Keratinocyte (primary cell): ENCODE results near the gene PRRG1. TPM values are rescaled to one million over a fixed set of nuclear protein-coding genes. Genes with fewer than 3 reads are reported as not detected.

Experiments
- DNase-seq: peaks from one replicate; pipeline ENCODE4 v3.0.0-alpha.2; 2011; ENCODE audit warnings: low read depth, missing footprints, low spot score
- FAIRE-seq: peaks from 2 replicates; lab custom pipeline; 2011; peaks lifted over from hg19 to GRCh38; lab: Jason Lieb, UNC
- H2AFZ ChIP-seq: 2 replicates; pipeline ENCODE4 v1.6.0; 2012; ENCODE audit warnings: low read length, control low read depth, inconsistent platforms; ENCODE audit not compliant: control insufficient read depth
- H3K27ac ChIP-seq: 2 replicates; pipeline ENCODE4 v1.5.1; 2011; ENCODE audit warnings: low read length; ENCODE audit not compliant: control insufficient read depth, insufficient read depth
- H3K27me3 ChIP-seq: 3 replicates; pipeline ENCODE4 v1.6.0; 2011; ENCODE audit warnings: low read length; ENCODE audit not compliant: control insufficient read depth, insufficient read depth; ENCODE audit errors: extremely low read depth
- H3K36me3 ChIP-seq, 2 experiments: 2 replicates in 1 of 2; 3 replicates in 1 of 2; pipeline ENCODE4 v1.5.1; 2011; ENCODE audit warnings: low read length in 2 of 2, mild to moderate bottlenecking in 1 of 2; ENCODE audit not compliant: control insufficient read depth in 2 of 2, insufficient read depth in 2 of 2; ENCODE audit errors: extremely low read depth in 1 of 2
- H3K4me1 ChIP-seq: 3 replicates; pipeline ENCODE4 v1.5.1; 2011; ENCODE audit warnings: low read length; ENCODE audit not compliant: control insufficient read depth, insufficient read depth; ENCODE audit errors: extremely low read depth
- H3K4me2 ChIP-seq: 3 replicates; pipeline ENCODE4 v1.6.0; 2011; ENCODE audit warnings: low read depth, low read length; ENCODE audit not compliant: control insufficient read depth, insufficient read depth; ENCODE audit errors: extremely low read depth
- H3K4me3 ChIP-seq, 3 experiments: fragments of 200-600 bp in 1 of 3; sonication (generic) in 1 of 3; 2 replicates in 2 of 3; 3 replicates in 1 of 3; pipeline ENCODE4 v1.5.1; 2011 to 2016; ENCODE audit warnings: low read length in 3 of 3, mild to moderate bottlenecking in 3 of 3, control low read depth in 2 of 3, inconsistent platforms in 1 of 3, low read depth in 1 of 3, mixed read lengths in 1 of 3, mixed run types in 1 of 3, moderate library complexity in 1 of 3; ENCODE audit not compliant: control insufficient read depth in 2 of 3, insufficient read depth in 2 of 3; ENCODE audit errors: extremely low read depth in 1 of 3
- H3K79me2 ChIP-seq: 2 replicates; pipeline ENCODE4 v1.6.0; 2012; ENCODE audit warnings: low read length; ENCODE audit not compliant: control insufficient read depth, insufficient read depth
- H3K9ac ChIP-seq: 3 replicates; pipeline ENCODE4 v1.6.0; 2011; ENCODE audit warnings: low read length; ENCODE audit not compliant: control insufficient read depth, insufficient read depth; ENCODE audit errors: extremely low read depth
- H3K9me1 ChIP-seq: 3 replicates; pipeline ENCODE4 v1.6.0; 2011; ENCODE audit warnings: low read length; ENCODE audit not compliant: control insufficient read depth, insufficient read depth; ENCODE audit errors: extremely low read depth
- H3K9me3 ChIP-seq: 2 replicates; pipeline ENCODE4 v1.5.1; 2012; ENCODE audit warnings: low read depth, low read length; ENCODE audit not compliant: control insufficient read depth
- H4K20me1 ChIP-seq: 3 replicates; pipeline ENCODE4 v1.6.0; 2011; ENCODE audit warnings: low read length; ENCODE audit not compliant: control insufficient read depth, insufficient read depth; ENCODE audit errors: extremely low read depth
- EZH2 ChIP-seq: IDR thresholded peaks from one replicate; pipeline ENCODE4 v1.6.1; 2012; ENCODE audit warnings: inconsistent platforms, mild to moderate bottlenecking, low read length, moderate library complexity
- dilution Hi-C: fragments of 300-500 bp; cut with MboI; formaldehyde crosslinking; loops from one replicate; pipeline ENCODE4 v1.7.0; 2020; ENCODE audit warnings: low sequenced_read_pairs; ENCODE audit not compliant: extremely low pct_ligation_motif_present
- polyA plus RNA-seq, 5 experiments: library from polyadenylated mRNA; depleted of rRNA in 3 of 5; stranded (reverse) in 3 of 5; stranded (forward) in 1 of 5; unstranded in 1 of 5; fragments of >200 nt; gene quantifications; 1 replicate in 1 of 5; 2 replicates in 3 of 5; 3 replicates in 1 of 5; pipeline versions ENCODE4 v1.2.1 to v1.2.3, GENCODE V29; 2011 to 2012; ENCODE audit warnings: missing spikeins in 2 of 5, low read depth in 1 of 5, low replicate concordance in 1 of 5
- TF ChIP-seq, protein P1 (sequence below), 3 experiments: IDR thresholded peaks in 1 of 3; conservative IDR thresholded peaks in 1 of 3; optimal IDR thresholded peaks in 1 of 3; 2 replicates in 2 of 3; 3 replicates in 1 of 3; pipeline versions ENCODE3 to v1.5.1; 2011; ENCODE audit warnings: low read length in 3 of 3, mild to moderate bottlenecking in 3 of 3, moderate library complexity in 2 of 3, control low read depth in 1 of 3, inconsistent platforms in 1 of 3; ENCODE audit not compliant: insufficient read depth in 2 of 3; ENCODE audit errors: extremely low read depth in 1 of 3

Gene PRRG1
- polyA plus RNA-seq, 1 donor (not counting 4 experiments of a cell fraction or from before 2014, with no cell fraction given) = 29.2 TPM

DNA sequence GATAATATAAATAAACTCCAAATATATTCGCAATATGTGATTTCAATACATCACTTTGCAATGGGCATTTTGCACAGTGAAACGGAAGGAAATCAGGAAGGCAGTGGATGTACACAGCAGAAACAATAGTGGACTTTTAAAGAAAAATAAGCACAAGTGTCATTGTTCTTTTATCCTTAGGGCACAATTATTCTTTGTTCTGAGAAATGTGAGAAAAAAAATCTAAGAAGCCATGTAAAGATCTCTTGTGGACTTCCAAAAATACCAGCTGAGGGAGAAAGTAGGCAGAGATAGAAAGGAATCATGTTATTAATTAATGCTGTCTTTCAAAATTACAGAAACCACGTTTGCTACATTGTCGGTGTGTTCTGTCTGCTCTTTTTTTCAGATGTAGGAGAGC, 17.6 kb upstream of the PRRG1 start:
- Histone ChIP-seq H3K9me1 (no peaks in the 10 kb centered on the region), H4K20me1 (no peaks in the 10 kb centered on the region), H3K4me1 (no peaks in the 10 kb centered on the region), H3K27me3 (no peaks in the 10 kb centered on the region), H3K27ac (no peak overlapping the region), H2AFZ (no peak overlapping the region), H3K79me2 (no peaks in the 10 kb centered on the region), H3K36me3 (no peaks in the 10 kb centered on the region), H3K9ac (no peak overlapping the region), H3K4me2 (no peak overlapping the region), H3K9me3 (no peaks in the 10 kb centered on the region), H3K4me3 (no peak overlapping the region)
- DNase-seq (no peak), FAIRE-seq (no peak)
- dilution Hi-C loops = no loop called here
- TF ChIP-seq, protein P1, sequence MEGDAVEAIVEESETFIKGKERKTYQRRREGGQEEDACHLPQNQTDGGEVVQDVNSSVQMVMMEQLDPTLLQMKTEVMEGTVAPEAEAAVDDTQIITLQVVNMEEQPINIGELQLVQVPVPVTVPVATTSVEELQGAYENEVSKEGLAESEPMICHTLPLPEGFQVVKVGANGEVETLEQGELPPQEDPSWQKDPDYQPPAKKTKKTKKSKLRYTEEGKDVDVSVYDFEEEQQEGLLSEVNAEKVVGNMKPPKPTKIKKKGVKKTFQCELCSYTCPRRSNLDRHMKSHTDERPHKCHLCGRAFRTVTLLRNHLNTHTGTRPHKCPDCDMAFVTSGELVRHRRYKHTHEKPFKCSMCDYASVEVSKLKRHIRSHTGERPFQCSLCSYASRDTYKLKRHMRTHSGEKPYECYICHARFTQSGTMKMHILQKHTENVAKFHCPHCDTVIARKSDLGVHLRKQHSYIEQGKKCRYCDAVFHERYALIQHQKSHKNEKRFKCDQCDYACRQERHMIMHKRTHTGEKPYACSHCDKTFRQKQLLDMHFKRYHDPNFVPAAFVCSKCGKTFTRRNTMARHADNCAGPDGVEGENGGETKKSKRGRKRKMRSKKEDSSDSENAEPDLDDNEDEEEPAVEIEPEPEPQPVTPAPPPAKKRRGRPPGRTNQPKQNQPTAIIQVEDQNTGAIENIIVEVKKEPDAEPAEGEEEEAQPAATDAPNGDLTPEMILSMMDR (optimal IDR thresholded peaks at IDR 0.05 in 1 of 3, IDR thresholded peaks at IDR 0.05 in 1 of 3, conservative IDR thresholded peaks at IDR 0.05 in 1 of 3; ENCODE audit: extremely low read depth in 1 of 3, insufficient read depth in 2 of 3, low read length in 3 of 3) = no peak
- TF ChIP-seq EZH2 = no peak

DNA sequence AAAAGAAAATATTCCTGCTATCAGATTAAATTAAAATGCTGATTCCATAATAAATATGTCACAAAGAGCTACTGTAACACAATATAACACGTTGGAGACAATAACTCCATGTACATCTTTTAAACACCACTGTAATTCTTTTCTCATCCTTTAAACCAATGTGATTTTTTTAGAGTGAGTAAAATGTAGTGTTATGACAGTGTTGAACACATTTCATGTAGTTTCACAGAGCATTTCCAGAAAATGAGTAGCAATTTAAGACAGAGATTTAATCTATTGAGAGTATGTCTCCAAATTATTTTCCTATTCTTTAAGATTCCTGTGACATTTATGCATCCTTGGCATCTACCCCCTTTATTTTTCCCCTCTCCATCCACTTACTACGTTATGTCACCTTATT, 17.1 kb upstream of the PRRG1 start:
- Histone ChIP-seq H3K4me1 (no peaks in the 10 kb centered on the region), H3K9me3 (no peaks in the 10 kb centered on the region), H3K4me2 (no peak overlapping the region), H3K79me2 (no peaks in the 10 kb centered on the region), H3K9me1 (no peaks in the 10 kb centered on the region), H3K27ac (no peak overlapping the region), H4K20me1 (no peaks in the 10 kb centered on the region), H3K4me3 (no peak overlapping the region), H2AFZ (no peak overlapping the region), H3K27me3 (no peaks in the 10 kb centered on the region), H3K9ac (no peak overlapping the region), H3K36me3 (no peaks in the 10 kb centered on the region)
- DNase-seq = no peak
- no peak for FAIRE-seq
- TF ChIP-seq, protein P1 (optimal IDR thresholded peaks at IDR 0.05 in 1 of 3, IDR thresholded peaks at IDR 0.05 in 1 of 3, conservative IDR thresholded peaks at IDR 0.05 in 1 of 3; ENCODE audit: extremely low read depth in 1 of 3, insufficient read depth in 2 of 3, low read length in 3 of 3) = no peak
- TF ChIP-seq EZH2 = no peak
- dilution Hi-C loops = no loop called here
